IMR-90 (cell line): Measurements from ENCODE around the gene MTREX. TPM values are rescaled to one million over a fixed set of nuclear protein-coding genes. Genes with fewer than 3 reads are reported as not detected.

Experiments used
- ATAC-seq: fragments of 200-7000 bp; cut with Tn5 transposase; 2 replicates; pipeline ENCODE4 v1.9.1; 2020; ENCODE audit warnings: low read depth, mild to moderate bottlenecking, moderate library complexity
- BruUV-seq: library from RNA; stranded (reverse); fragments of 400-500 nt; replicated peaks from 2 replicates; lab custom pipeline; 2021; lab: Mats Ljungman, UMichigan
- CTCF ChIA-PET: fragments of 300-600 bp; formaldehyde crosslinking; extraction: SDS; loops from one replicate; lab custom pipeline; 2021; ENCODE audit warnings: antibody characterized with exemption; lab: Yijun Ruan, JAX
- POLR2A ChIA-PET: fragments of 300-600 bp; sonication (Branson Sonifier 250); formaldehyde crosslinking; loops from one replicate; lab custom pipeline; 2022; ENCODE audit warnings: antibody characterized with exemption; ENCODE audit not compliant: unreplicated experiment; lab: Charles Lee
- DNase-seq: peaks from one replicate; pipeline ENCODE4 v3.0.0; 2013
- H2AFZ ChIP-seq: replicated peaks from 2 replicates; pipeline ENCODE3; 2013; ENCODE audit warnings: low read length, mild to moderate bottlenecking; ENCODE audit not compliant: poor library complexity
- H2AK5ac ChIP-seq: 2 replicates; pipeline ENCODE4 v1.6.1; 2013; ENCODE audit warnings: low read depth, low read length, inconsistent platforms
- H2AK9ac ChIP-seq: replicated peaks from 2 replicates; pipeline ENCODE3; 2013; ENCODE audit warnings: mild to moderate bottlenecking, low read depth, low read length, moderate library complexity; ENCODE audit not compliant: poor library complexity
- H2BK120ac ChIP-seq: 2 replicates; pipeline ENCODE4 v1.6.1; 2013; ENCODE audit warnings: low read depth, low read length, inconsistent platforms
- H2BK15ac ChIP-seq: 3 replicates; pipeline ENCODE4 v1.6.1; 2013; ENCODE audit warnings: low read depth, low read length, inconsistent platforms
- H2BK20ac ChIP-seq: 2 replicates; pipeline ENCODE4 v1.6.1; 2013; ENCODE audit warnings: low read depth, mild to moderate bottlenecking, inconsistent platforms, low read length, moderate library complexity
- H2BK5ac ChIP-seq: 2 replicates; pipeline ENCODE4 v1.6.1; 2013; ENCODE audit warnings: mild to moderate bottlenecking, low read depth, low read length, inconsistent platforms; ENCODE audit not compliant: poor library complexity, severe bottlenecking
- H3K14ac ChIP-seq: replicated peaks from 2 replicates; pipeline ENCODE4 v1.6.1; 2013; ENCODE audit warnings: low read depth, low read length, inconsistent platforms
- H3K18ac ChIP-seq: 2 replicates; pipeline ENCODE4 v1.6.1; 2013; ENCODE audit warnings: low read depth, low read length, control low read depth
- H3K23ac ChIP-seq: 2 replicates; pipeline ENCODE4 v1.6.1; 2013; ENCODE audit warnings: low read depth, low read length, inconsistent platforms
- H3K27ac ChIP-seq: 2 replicates; pipeline ENCODE4 v1.5.1; 2013; ENCODE audit warnings: mild to moderate bottlenecking, control low read depth, low read length; ENCODE audit not compliant: insufficient read depth
- H3K27me3 ChIP-seq: 2 replicates; pipeline ENCODE4 v1.6.1; 2013; ENCODE audit warnings: low read length; ENCODE audit not compliant: control insufficient read depth, insufficient read depth
- H3K36me3 ChIP-seq: 2 replicates; pipeline ENCODE4 v1.6.1; 2013; ENCODE audit warnings: low read length, mixed read lengths; ENCODE audit not compliant: control insufficient read depth, insufficient read depth
- H3K4ac ChIP-seq: 2 replicates; pipeline ENCODE4 v1.6.1; 2013; ENCODE audit warnings: low read depth, low read length, inconsistent platforms
- H3K4me1 ChIP-seq: 2 replicates; pipeline ENCODE4 v1.6.1; 2013; ENCODE audit warnings: low read length, mixed read lengths; ENCODE audit not compliant: control insufficient read depth, insufficient read depth
- H3K4me2 ChIP-seq: 2 replicates; pipeline ENCODE4 v1.6.1; 2013; ENCODE audit warnings: low read depth, mild to moderate bottlenecking, control low read depth, low read length, moderate library complexity
- H3K4me3 ChIP-seq: 2 replicates; pipeline ENCODE4 v1.5.1; 2013; ENCODE audit warnings: low read depth, mild to moderate bottlenecking, control low read depth, low read length, moderate library complexity; ENCODE audit not compliant: insufficient read depth
- H3K56ac ChIP-seq: 2 replicates; pipeline ENCODE4 v1.6.1; 2013; ENCODE audit warnings: low read length, inconsistent platforms; ENCODE audit not compliant: insufficient read depth; ENCODE audit errors: extremely low read depth
- H3K79me1 ChIP-seq, 2 experiments: 2 replicates each; pipeline ENCODE4 v1.6.1; 2013; ENCODE audit warnings: low read length in 2 of 2, inconsistent platforms in 1 of 2, low read depth in 1 of 2
- H3K9ac ChIP-seq: 2 replicates; pipeline ENCODE4 v1.6.1; 2013; ENCODE audit warnings: low read depth, low read length, control low read depth
- H3K9me1 ChIP-seq: 2 replicates; pipeline ENCODE4 v1.6.1; 2013; ENCODE audit warnings: low read length, inconsistent platforms; ENCODE audit not compliant: insufficient read depth
- H3K9me3 ChIP-seq: 2 replicates; pipeline ENCODE4 v1.6.1; 2013; ENCODE audit warnings: low read length; ENCODE audit not compliant: control insufficient read depth, insufficient read depth
- H4K20me1 ChIP-seq: 2 replicates; pipeline ENCODE4 v1.6.1; 2013; ENCODE audit warnings: low read length, inconsistent platforms; ENCODE audit not compliant: insufficient read depth
- H4K5ac ChIP-seq: 2 replicates; pipeline ENCODE4 v1.6.1; 2013; ENCODE audit warnings: mild to moderate bottlenecking, low read depth, low read length, control low read depth
- H4K8ac ChIP-seq, 2 experiments: 2 replicates each; pipeline ENCODE4 v1.6.1; 2013; ENCODE audit warnings: low read depth in 2 of 2, low read length in 2 of 2, control low read depth in 1 of 2, inconsistent platforms in 1 of 2
- H4K91ac ChIP-seq: 2 replicates; pipeline ENCODE4 v1.6.1; 2013; ENCODE audit warnings: low read depth, low read length, inconsistent platforms; ENCODE audit not compliant: insufficient read depth
- MAFK ChIP-seq: IDR thresholded peaks from 2 replicates; pipeline ENCODE4 v1.6.1; 2012; ENCODE audit warnings: low read depth, low read length, improper control_type of control experiment
- RAD21 ChIP-seq: IDR thresholded peaks from 2 replicates; pipeline ENCODE4 v1.6.1; 2012; ENCODE audit warnings: low read length, improper control_type of control experiment
- RFX5 ChIP-seq: IDR thresholded peaks from 2 replicates; pipeline ENCODE4 v1.8.0; 2012; ENCODE audit warnings: low read depth, mild to moderate bottlenecking, low read length, moderate library complexity
- SMC3 ChIP-seq: fragments of 150-350 bp; IDR thresholded peaks from 2 replicates; pipeline ENCODE4 v1.6.1; 2016; ENCODE audit warnings: low read depth, mild to moderate bottlenecking, antibody characterized with exemption, low read length, moderate library complexity
- WGBS, 2 experiments: methylation state at CpG; one replicate each; pipeline versions ENCODE4 v1.1.5 to v1.1.7; 2013; ENCODE audit warnings: missing lambda C conversion rate in 2 of 2; ENCODE audit not compliant: insufficient read length in 1 of 2; ENCODE audit errors: extremely low coverage in 2 of 2; 5-methylcytosine and 5-hydroxymethylcytosine counted together
- dilution Hi-C: fragments of 300-500 bp; cut with HindIII; formaldehyde crosslinking; loops from one replicate; pipeline ENCODE4 v1.14.3; 2018; ENCODE audit warnings: low sequenced_read_pairs; ENCODE audit not compliant: unreplicated experiment
- in situ Hi-C: fragments of 300-500 bp; cut with MboI; formaldehyde crosslinking; loops from 3 replicates; pipeline ENCODE4 v1.14.3; 2019; ENCODE audit warnings: low sequenced_read_pairs, inconsistent platforms, mixed read lengths
- intact Hi-C: fragments of 100-400 bp; cut with micrococcal nuclease; formaldehyde crosslinking; loops from 2 replicates; pipeline ENCODE4 v1.10.0; 2022
- polyA plus RNA-seq, 3 experiments: library from polyadenylated mRNA; depleted of rRNA; stranded (reverse); fragments of >200 nt; gene quantifications; 2 replicates each; pipeline ENCODE4 v1.2.3, GENCODE V29; 2012; ENCODE audit warnings: low replicate concordance in 1 of 3
- total RNA-seq: library from RNA; depleted of rRNA; stranded (reverse); fragments of >200 nt; gene quantifications from 2 replicates; pipeline ENCODE4 v1.2.3, GENCODE V29; 2012
- TF ChIP-seq, protein P1 (sequence below): fragments of 150-350 bp; IDR thresholded peaks from 2 replicates; pipeline ENCODE4 v1.6.1; 2017; ENCODE audit warnings: mild to moderate bottlenecking, antibody characterized with exemption, low read length, low read depth

The MTREX gene
- total and polyA plus RNA-seq, 2 of the 4 experiments (the other 2 are of a cell fraction): 22.1 to 33.2 TPM

DNA sequence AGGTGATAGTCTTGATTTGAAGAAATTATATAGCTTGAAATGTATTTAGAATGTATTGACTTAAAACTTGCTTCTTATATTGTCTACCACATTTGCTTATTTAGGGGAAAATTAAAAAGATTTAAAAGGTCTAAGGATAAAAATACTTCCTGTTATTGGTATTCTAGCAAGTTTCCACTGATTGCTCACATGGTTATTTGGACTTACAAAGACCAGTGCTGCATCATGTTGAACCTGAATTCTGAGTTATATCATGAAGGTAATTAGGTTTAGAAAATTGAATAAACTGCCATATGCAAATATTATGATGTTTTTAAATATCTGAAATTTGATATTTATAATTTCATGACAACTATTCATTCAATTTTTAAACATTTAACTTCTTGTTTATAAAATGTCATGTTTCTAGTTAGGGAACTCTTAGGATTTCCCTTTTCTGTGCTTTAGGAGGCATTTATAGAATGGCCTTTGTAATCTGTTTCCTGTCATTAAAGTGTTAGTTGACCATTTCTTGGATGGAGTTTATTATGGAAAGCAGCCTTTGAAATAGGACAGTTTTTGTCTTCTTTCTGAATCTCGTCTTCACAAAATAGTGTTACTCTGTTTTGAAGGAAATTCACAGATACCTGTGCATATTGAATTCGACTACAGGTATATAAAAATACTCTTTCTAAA is 85.8 kb downstream of the MTREX start:
- CTCF ChIA-PET: no interaction called here

More for the DNA sequence above, 85.8 kb downstream of the MTREX start:
- H3K56ac ChIP-seq: no peak overlapping the region
- H4K20me1 ChIP-seq: no peaks in the 10 kb centered on the region
- no peak overlapping the region for H2AK5ac ChIP-seq
- no peak overlapping the region for H2AFZ ChIP-seq
- H3K27me3 ChIP-seq: no peaks in the 10 kb centered on the region
- WGBS, 2 experiments: no CpG with 5 or more reads among the region's 2 CpGs
- H3K9ac ChIP-seq: no peak overlapping the region
- no peak overlapping the region for H3K4me3 ChIP-seq
- no peak overlapping the region for H3K23ac ChIP-seq
- in situ Hi-C loops: no loop called here
- peaks cover 5 to 10% of the 10 kb centered on the region in 2 experiments; a peak in 2 of 4 replicates for H3K79me1 ChIP-seq
- H2BK120ac ChIP-seq: no peak overlapping the region
- DNase-seq (no peak), ATAC-seq (no peak)
- no peak overlapping the region for H3K14ac ChIP-seq
- intact Hi-C loops: no loop called here
- no peak overlapping the region for H4K91ac ChIP-seq
- TF ChIP-seq RAD21 (no peak), RFX5 (no peak), MAFK (no peak), SMC3 (no peak)
- TF ChIP-seq, protein P1, sequence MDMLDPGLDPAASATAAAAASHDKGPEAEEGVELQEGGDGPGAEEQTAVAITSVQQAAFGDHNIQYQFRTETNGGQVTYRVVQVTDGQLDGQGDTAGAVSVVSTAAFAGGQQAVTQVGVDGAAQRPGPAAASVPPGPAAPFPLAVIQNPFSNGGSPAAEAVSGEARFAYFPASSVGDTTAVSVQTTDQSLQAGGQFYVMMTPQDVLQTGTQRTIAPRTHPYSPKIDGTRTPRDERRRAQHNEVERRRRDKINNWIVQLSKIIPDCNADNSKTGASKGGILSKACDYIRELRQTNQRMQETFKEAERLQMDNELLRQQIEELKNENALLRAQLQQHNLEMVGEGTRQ: no peak
- H2BK5ac ChIP-seq: no peak overlapping the region
- no peak overlapping the region for H3K18ac ChIP-seq
- H3K9me1 ChIP-seq: no peaks in the 10 kb centered on the region
- H2AK9ac ChIP-seq: no peak overlapping the region
- no peak overlapping the region for H3K4ac ChIP-seq
- no peaks in the 10 kb centered on the region for H3K4me1 ChIP-seq
- H4K5ac ChIP-seq: no peak overlapping the region
- dilution Hi-C loops: no loop called here
- H3K9me3 ChIP-seq: peaks cover 5% of the 10 kb centered on the region
- POLR2A ChIA-PET: no interaction called here
- no TSS peak for BruUV-seq
- H2BK15ac ChIP-seq: no peak overlapping the region
- no peak overlapping the region for H3K27ac ChIP-seq
- peaks cover 26% of the 10 kb centered on the region for H3K36me3 ChIP-seq
- no peak overlapping the region for H4K8ac ChIP-seq
- H3K4me2 ChIP-seq: no peak overlapping the region
- no peak overlapping the region for H2BK20ac ChIP-seq
